ENCODE data around the gene ALDH3A2. TPM values are rescaled to one million over a fixed set of nuclear protein-coding genes. Genes with fewer than 3 reads are reported as not detected.

Gene ALDH3A2
- total and polyA plus RNA-seq, 4 donors, result 63.3 to 165 (median 80.4) TPM

GRCh38 chr17:19630661-19631060, 17.9 kb upstream of the ALDH3A2 start:
- H3K4me1 ChIP-seq (ENCODE audit: control insufficient read depth in 4 of 4, insufficient read depth in 4 of 4, low read length in 3 of 4), result peaks cover 0 to 6% (median 3%) of the 10 kb centered on the region in 4 donors

DNA sequence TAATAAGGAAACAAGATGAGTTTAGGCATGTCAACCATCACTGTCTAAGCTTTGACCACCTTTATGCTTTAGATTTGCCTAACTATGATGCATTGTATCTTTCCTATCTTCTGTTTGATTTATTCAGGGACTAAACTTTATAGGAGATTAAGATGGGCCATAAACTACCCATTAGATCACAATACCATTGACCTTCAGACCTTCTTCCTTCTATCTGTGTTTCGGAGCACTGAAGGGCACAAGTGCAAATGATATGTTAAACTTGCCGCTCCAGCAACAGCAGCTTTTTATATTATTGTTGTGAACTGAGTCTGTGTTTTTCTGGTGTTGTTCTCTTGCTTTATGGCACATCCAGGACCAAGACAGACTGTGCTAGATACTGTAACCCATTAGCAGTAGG, 16.6 kb upstream of the ALDH3A2 start:
- 88% methylated on average over 2 of the region's 2 CpGs for WGBS
- TF ChIP-seq FOXA1 (IDR thresholded peaks at IDR 0.05), result no peak
- TF ChIP-seq, protein P1, sequence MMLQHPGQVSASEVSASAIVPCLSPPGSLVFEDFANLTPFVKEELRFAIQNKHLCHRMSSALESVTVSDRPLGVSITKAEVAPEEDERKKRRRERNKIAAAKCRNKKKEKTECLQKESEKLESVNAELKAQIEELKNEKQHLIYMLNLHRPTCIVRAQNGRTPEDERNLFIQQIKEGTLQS (IDR thresholded peaks at IDR 0.05), result no peak
- TF ChIP-seq CTCF (IDR thresholded peaks at IDR 0.05; ENCODE audit: low read depth, low read length, missing input control), result no peak
- TF ChIP-seq HNF4A (conservative IDR thresholded peaks at IDR 0.05), result no peak
- TF ChIP-seq TAF1 (conservative IDR thresholded peaks at IDR 0.05), result no peak
- no peak for TF ChIP-seq REST (IDR thresholded peaks at IDR 0.05)

More at GRCh38 chr17:19630661-19631060, 17.9 kb upstream of the ALDH3A2 start:
- Histone ChIP-seq H3K9me3 (ENCODE audit: control insufficient read depth in 4 of 4, low read length in 3 of 4) (no peaks in the 10 kb centered on the region), H3K36me3 (ENCODE audit: control insufficient read depth in 4 of 4, insufficient read depth in 3 of 4, low read depth in 1 of 4, low read length in 3 of 4) (no peaks in the 10 kb centered on the region), H3K9ac (ENCODE audit: low read depth in 1 of 2, low read length in 2 of 2) (no peak overlapping the region), H3K4me3 (ENCODE audit: low read depth in 1 of 3, low read length in 3 of 3) (no peak overlapping the region), H3K27ac (ENCODE audit: low read depth in 1 of 2, low read length in 2 of 2) (no peak overlapping the region), H3K27me3 (ENCODE audit: control insufficient read depth in 4 of 4, insufficient read depth in 4 of 4, low read length in 3 of 4) (no peaks in the 10 kb centered on the region)
- 93% methylated on average over 1 of the region's 1 CpG for WGBS
- no peak for DNase-seq (ENCODE audit: low spot score)
- no peak for TF ChIP-seq CTCF (IDR thresholded peaks at IDR 0.05; ENCODE audit: low read depth, low read length, missing input control)
- TF ChIP-seq RXRA (IDR thresholded peaks at IDR 0.05), result no peak
- no peak for TF ChIP-seq SP1 (IDR thresholded peaks at IDR 0.05)
- TF ChIP-seq HNF4G (IDR thresholded peaks at IDR 0.05), result no peak
- no peak for TF ChIP-seq JUND (IDR thresholded peaks at IDR 0.05)
- no peak for TF ChIP-seq MAX (IDR thresholded peaks at IDR 0.05)
- no peak for TF ChIP-seq RAD21 (IDR thresholded peaks at IDR 0.05)
- no peak for TF ChIP-seq YY1 (IDR thresholded peaks at IDR 0.05)
- TF ChIP-seq FOXA1 (IDR thresholded peaks at IDR 0.05), result no peak
- TF ChIP-seq, protein P1 (IDR thresholded peaks at IDR 0.05), result no peak
- TF ChIP-seq REST (IDR thresholded peaks at IDR 0.05), result no peak
- no peak for TF ChIP-seq FOXA2 (IDR thresholded peaks at IDR 0.05)
- no peak for TF ChIP-seq TAF1 (conservative IDR thresholded peaks at IDR 0.05)
- TF ChIP-seq HNF4A (conservative IDR thresholded peaks at IDR 0.05), result no peak

More for the DNA sequence above, 16.6 kb upstream of the ALDH3A2 start:
- Histone ChIP-seq H3K4me1 (ENCODE audit: control insufficient read depth in 4 of 4, insufficient read depth in 4 of 4, low read length in 3 of 4) (peaks cover 0 to 3% (median 0%) of the 10 kb centered on the region in 4 donors), H3K9me3 (ENCODE audit: control insufficient read depth in 4 of 4, low read length in 3 of 4) (no peaks in the 10 kb centered on the region), H3K27ac (ENCODE audit: low read depth in 1 of 2, low read length in 2 of 2) (no peak overlapping the region), H3K4me3 (ENCODE audit: low read depth in 1 of 3, low read length in 3 of 3) (no peak overlapping the region), H3K9ac (ENCODE audit: low read depth in 1 of 2, low read length in 2 of 2) (no peak overlapping the region), H3K36me3 (ENCODE audit: control insufficient read depth in 4 of 4, insufficient read depth in 3 of 4, low read depth in 1 of 4, low read length in 3 of 4) (no peaks in the 10 kb centered on the region), H3K27me3 (ENCODE audit: control insufficient read depth in 4 of 4, insufficient read depth in 4 of 4, low read length in 3 of 4) (no peaks in the 10 kb centered on the region)
- no peak for DNase-seq (ENCODE audit: low spot score)

Data from liver (tissue), 9 donors.